SU-DHL-6 (cell line): ENCODE results near the gene PKN2.
"Not testable (repeated sequence)": the region's sequence is repeated elsewhere in the genome, so short reads cannot be mapped to it uniquely, and the experiment has no call there.

ENCODE experiments used
- H2AFZ ChIP-seq: fragments of 200-600 bp; sonication (generic); 2 replicates; pipeline ENCODE4 v1.6.1; 2014; ENCODE audit warnings: low read depth, mild to moderate bottlenecking, moderate library complexity, mixed read lengths, antibody characterized with exemption, low read length; ENCODE audit not compliant: severe bottlenecking
- H3F3A ChIP-seq: fragments of 200-600 bp; shearing (Covaris generic); 2 replicates; pipeline ENCODE4 v1.6.0; 2016; ENCODE audit warnings: antibody characterized with exemption, mild to moderate bottlenecking; ENCODE audit not compliant: insufficient read depth
- H3K27ac ChIP-seq: fragments of 200-600 bp; sonication (generic); 2 replicates; pipeline ENCODE4 v1.5.1; 2016; ENCODE audit warnings: low read depth, mild to moderate bottlenecking, low read length, moderate library complexity, mixed read lengths
- H3K27me3 ChIP-seq: fragments of 200-600 bp; sonication (generic), shearing (Covaris generic); 2 replicates; pipeline ENCODE4 v1.6.0; 2014; ENCODE audit warnings: mild to moderate bottlenecking, low read length
- H3K36me3 ChIP-seq: fragments of 200-600 bp; sonication (generic); 2 replicates; pipeline ENCODE4 v1.6.1; 2014; ENCODE audit warnings: mild to moderate bottlenecking, low read length, mixed read lengths
- H3K4me2 ChIP-seq: fragments of 300-600, 200-600 bp; shearing (Covaris generic), sonication (generic); 2 replicates; pipeline ENCODE4 v1.6.0; 2014; ENCODE audit warnings: low read length, low read depth, mild to moderate bottlenecking; ENCODE audit not compliant: poor library complexity, severe bottlenecking
- H3K4me3 ChIP-seq: fragments of 200-600 bp; sonication (generic); 2 replicates; pipeline ENCODE4 v1.5.1; 2014; ENCODE audit warnings: antibody characterized with exemption, low read length, mild to moderate bottlenecking, mixed read lengths; ENCODE audit not compliant: insufficient read depth, poor library complexity, severe bottlenecking
- H3K79me2 ChIP-seq: fragments of 200-600 bp; sonication (generic); 2 replicates; pipeline ENCODE4 v1.6.1; 2014; ENCODE audit warnings: mild to moderate bottlenecking, low read length, moderate library complexity; ENCODE audit not compliant: insufficient read depth
- H3K9ac ChIP-seq: fragments of 200-600 bp; sonication (generic); 2 replicates; pipeline ENCODE4 v1.7.0; 2014; ENCODE audit warnings: mild to moderate bottlenecking, low read length
- H3K9me2 ChIP-seq: fragments of 200-600 bp; sonication (generic); replicated peaks from 2 replicates; pipeline ENCODE4 v1.6.1; 2014; ENCODE audit warnings: low read length; ENCODE audit not compliant: insufficient read depth
- H3K9me3 ChIP-seq: fragments of 200-600 bp; sonication (generic); 2 replicates; pipeline ENCODE4 v1.6.1; 2014; ENCODE audit warnings: low read length, mixed read lengths; ENCODE audit not compliant: insufficient read depth
- H4K20me1 ChIP-seq: fragments of 200-600 bp; sonication (generic); 2 replicates; pipeline ENCODE4 v1.6.1; 2014; ENCODE audit warnings: low read depth, mild to moderate bottlenecking, antibody characterized with exemption, low read length, moderate library complexity, mixed read lengths
- EZH2phosphoT487 ChIP-seq: fragments of 200-600 bp; sonication (generic), shearing (Covaris generic); conservative IDR thresholded peaks from 2 replicates; pipeline ENCODE4 v1.6.1; 2018; ENCODE audit warnings: mild to moderate bottlenecking, antibody characterized with exemption, low read length, moderate library complexity, mixed read lengths
- TF ChIP-seq, protein P1 (sequence below): fragments of 200-600 bp; sonication (generic); IDR thresholded peaks from one replicate; pipeline ENCODE4 v1.5.1; 2017; ENCODE audit warnings: antibody characterized with exemption, mild to moderate bottlenecking, low read length, moderate library complexity; ENCODE audit not compliant: insufficient read depth, poor library complexity, severe bottlenecking

The PKN2 gene

DNA sequence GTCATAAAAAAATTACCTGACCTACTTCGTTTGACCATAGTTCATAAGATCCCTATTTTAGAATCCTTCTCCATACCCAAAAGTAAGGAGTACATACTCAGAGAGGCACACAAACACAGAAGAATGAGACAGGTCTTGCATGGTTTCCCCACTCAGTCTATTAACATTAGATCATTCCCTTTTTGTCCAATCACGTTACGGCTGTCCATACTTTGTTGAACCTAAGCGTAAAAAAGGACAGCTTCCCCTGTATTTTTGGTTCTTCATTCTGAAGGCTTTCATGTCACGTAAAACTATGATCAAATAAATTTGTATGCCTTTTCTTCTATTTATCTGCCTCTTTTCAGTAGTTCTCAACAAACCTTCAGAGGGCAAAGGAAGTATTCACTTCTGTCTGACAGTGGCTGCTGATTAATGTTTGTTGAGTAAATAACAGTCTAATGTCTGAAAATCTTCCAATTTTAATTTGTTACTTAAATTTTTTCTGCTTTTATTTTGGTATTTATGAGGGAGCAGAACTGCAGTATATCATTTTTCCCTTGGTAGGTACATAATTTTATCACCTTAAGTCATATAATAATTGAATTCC, 16.4 kb downstream of the PKN2 start:
- H3K4me2 ChIP-seq, result peak overlapping the region; percentile 49
- peaks cover 83% of the 10 kb centered on the region for H3K79me2 ChIP-seq
- H3K27me3 ChIP-seq, result no peaks in the 10 kb centered on the region
- H3K4me3 ChIP-seq, result no peak overlapping the region
- H3K36me3 ChIP-seq, result no peaks in the 10 kb centered on the region
- H3K9me3 ChIP-seq, result no peaks in the 10 kb centered on the region
- TF ChIP-seq, protein P1, sequence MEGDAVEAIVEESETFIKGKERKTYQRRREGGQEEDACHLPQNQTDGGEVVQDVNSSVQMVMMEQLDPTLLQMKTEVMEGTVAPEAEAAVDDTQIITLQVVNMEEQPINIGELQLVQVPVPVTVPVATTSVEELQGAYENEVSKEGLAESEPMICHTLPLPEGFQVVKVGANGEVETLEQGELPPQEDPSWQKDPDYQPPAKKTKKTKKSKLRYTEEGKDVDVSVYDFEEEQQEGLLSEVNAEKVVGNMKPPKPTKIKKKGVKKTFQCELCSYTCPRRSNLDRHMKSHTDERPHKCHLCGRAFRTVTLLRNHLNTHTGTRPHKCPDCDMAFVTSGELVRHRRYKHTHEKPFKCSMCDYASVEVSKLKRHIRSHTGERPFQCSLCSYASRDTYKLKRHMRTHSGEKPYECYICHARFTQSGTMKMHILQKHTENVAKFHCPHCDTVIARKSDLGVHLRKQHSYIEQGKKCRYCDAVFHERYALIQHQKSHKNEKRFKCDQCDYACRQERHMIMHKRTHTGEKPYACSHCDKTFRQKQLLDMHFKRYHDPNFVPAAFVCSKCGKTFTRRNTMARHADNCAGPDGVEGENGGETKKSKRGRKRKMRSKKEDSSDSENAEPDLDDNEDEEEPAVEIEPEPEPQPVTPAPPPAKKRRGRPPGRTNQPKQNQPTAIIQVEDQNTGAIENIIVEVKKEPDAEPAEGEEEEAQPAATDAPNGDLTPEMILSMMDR, result no peak
- TF ChIP-seq EZH2phosphoT487, result no peak
- no peaks in the 10 kb centered on the region for H3K9me2 ChIP-seq
- H3K9ac ChIP-seq, result no peak overlapping the region
- no peak overlapping the region for H2AFZ ChIP-seq
- peaks cover 18% of the 10 kb centered on the region for H3F3A ChIP-seq
- peaks cover 8% of the 10 kb centered on the region; the same call in 1 of the 2 replicates for H4K20me1 ChIP-seq
- H3K27ac ChIP-seq, result peak overlapping the region; percentile 29; the same call in 1 of the 2 replicates

- TF ChIP-seq, protein P1, result no peak
- TF ChIP-seq EZH2phosphoT487, result no peak
- no peaks in the 10 kb centered on the region for H3K27me3 ChIP-seq
- H3K36me3 ChIP-seq, result no peaks in the 10 kb centered on the region; the same call in 1 of the 2 replicates
- no peaks in the 10 kb centered on the region for H3K9me2 ChIP-seq
- peaks cover 17% of the 10 kb centered on the region; the same call in 1 of the 2 replicates for H3F3A ChIP-seq
- no peak overlapping the region for H3K4me3 ChIP-seq
- no peak overlapping the region for H3K9ac ChIP-seq
- H3K9me3 ChIP-seq, result no peaks in the 10 kb centered on the region
- peaks cover 83% of the 10 kb centered on the region for H3K79me2 ChIP-seq
- H2AFZ ChIP-seq, result no peak overlapping the region
- peak overlapping the region; percentile 49 for H3K4me2 ChIP-seq
- peak overlapping the region; percentile 29; the same call in 1 of the 2 replicates for H3K27ac ChIP-seq
- peaks cover 8% of the 10 kb centered on the region; the same call in 1 of the 2 replicates for H4K20me1 ChIP-seq
Observed at GRCh38 chr1:88701275-88701674, 17.2 kb downstream of the PKN2 start.

- H3K27ac ChIP-seq, H3K36me3 ChIP-seq, H3K27me3 ChIP-seq, H3K9me2 ChIP-seq, H3K4me3 ChIP-seq, H2AFZ ChIP-seq, H3K9me3 ChIP-seq, H3K9ac ChIP-seq, H4K20me1 ChIP-seq: not testable (repeated sequence)
- Histone ChIP-seq H3K4me2 (peak overlapping the region; percentile 49), H3K79me2 (peaks cover 83% of the 10 kb centered on the region), H3F3A (peaks cover 14% of the 10 kb centered on the region; the same call in 1 of the 2 replicates)
Observed at GRCh38 chr1:88701793-88702192, 17.7 kb downstream of the PKN2 start.

- Histone ChIP-seq H3K79me2 (peaks cover 83% of the 10 kb centered on the region), H4K20me1 (peaks cover 12% of the 10 kb centered on the region; the same call in 1 of the 2 replicates)
- TF ChIP-seq, protein P1, result no peak
- TF ChIP-seq EZH2phosphoT487, result no peak
Observed at GRCh38 chr1:88708011-88708410, 23.9 kb downstream of the PKN2 start.

GRCh38 chr1:88712907-88713306, 28.8 kb downstream of the PKN2 start:
- H3K27ac ChIP-seq, H3K36me3 ChIP-seq, H3K4me2 ChIP-seq, H2AFZ ChIP-seq, H3K27me3 ChIP-seq, H3K9me3 ChIP-seq, H3K9ac ChIP-seq, H3F3A ChIP-seq, H3K9me2 ChIP-seq, H4K20me1 ChIP-seq, H3K4me3 ChIP-seq: not testable (repeated sequence)
- peaks cover 44% of the 10 kb centered on the region; the same call in 1 of the 2 replicates for H3K79me2 ChIP-seq

More at GRCh38 chr1:88708011-88708410, 23.9 kb downstream of the PKN2 start:
- H3K4me2 ChIP-seq, result no peak overlapping the region
- H3K36me3 ChIP-seq, result peaks cover 10% of the 10 kb centered on the region
- no peak overlapping the region for H2AFZ ChIP-seq
- H3K4me3 ChIP-seq, result no peak overlapping the region
- H3F3A ChIP-seq, result no peaks in the 10 kb centered on the region
- H3K9me2 ChIP-seq, result no peaks in the 10 kb centered on the region
- H3K27me3 ChIP-seq, result no peaks in the 10 kb centered on the region
- no peaks in the 10 kb centered on the region for H3K9me3 ChIP-seq
- no peak overlapping the region for H3K27ac ChIP-seq
- H3K9ac ChIP-seq, result no peak overlapping the region
